Activated T-helper 2 cell treated with anti-CD3 and anti-CD28 coated beads, Interferon-gamma antibody, Interleukin-2, Interleukin-4, amounts not matched to agents 10 μg/mL and 5 μg/mL and 100 μg/mL, durations not matched to agents 14 hours and 24 hours and 36 hours (primary cell): ENCODE results near the gene GLB1L3. TPM values are rescaled to one million over a fixed set of nuclear protein-coding genes. Genes with fewer than 3 reads are reported as not detected.

Source experiments
- DNase-seq: peaks from one replicate; pipeline ENCODE4 v3.0.0; 2021; ENCODE audit warnings: low spot score
- H3K27ac Mint-ChIP-seq: one replicate; pipeline ENCODE4 v1.8.0; 2021; ENCODE audit warnings: mixed read lengths
- H3K27me3 Mint-ChIP-seq: one replicate; pipeline ENCODE4 v1.8.0; 2021; ENCODE audit warnings: low read depth, mixed read lengths
- H3K36me3 Mint-ChIP-seq: one replicate; pipeline ENCODE4 v1.8.0; 2021; ENCODE audit warnings: low read depth, mixed read lengths
- H3K4me1 Mint-ChIP-seq: one replicate; pipeline ENCODE4 v1.8.0; 2021; ENCODE audit warnings: low read depth, mixed read lengths
- H3K4me3 Mint-ChIP-seq: one replicate; pipeline ENCODE4 v1.8.0; 2021; ENCODE audit warnings: low read depth, mild to moderate bottlenecking, moderate library complexity, mixed read lengths
- H3K9me3 Mint-ChIP-seq: one replicate; pipeline ENCODE4 v1.8.0; 2021; ENCODE audit warnings: mixed read lengths
- intact Hi-C: fragments of 100-400 bp; cut with micrococcal nuclease; formaldehyde crosslinking; loops from one replicate; pipeline ENCODE4 v1.15.1; 2023
- total RNA-seq: library from RNA; stranded (reverse); gene quantifications from 2 replicates; pipeline ENCODE4 v1.2.3, GENCODE V29; 2022

GLB1L3 gene
- total RNA-seq, 1 donor from 2014 or later: 15.4 TPM

DNA sequence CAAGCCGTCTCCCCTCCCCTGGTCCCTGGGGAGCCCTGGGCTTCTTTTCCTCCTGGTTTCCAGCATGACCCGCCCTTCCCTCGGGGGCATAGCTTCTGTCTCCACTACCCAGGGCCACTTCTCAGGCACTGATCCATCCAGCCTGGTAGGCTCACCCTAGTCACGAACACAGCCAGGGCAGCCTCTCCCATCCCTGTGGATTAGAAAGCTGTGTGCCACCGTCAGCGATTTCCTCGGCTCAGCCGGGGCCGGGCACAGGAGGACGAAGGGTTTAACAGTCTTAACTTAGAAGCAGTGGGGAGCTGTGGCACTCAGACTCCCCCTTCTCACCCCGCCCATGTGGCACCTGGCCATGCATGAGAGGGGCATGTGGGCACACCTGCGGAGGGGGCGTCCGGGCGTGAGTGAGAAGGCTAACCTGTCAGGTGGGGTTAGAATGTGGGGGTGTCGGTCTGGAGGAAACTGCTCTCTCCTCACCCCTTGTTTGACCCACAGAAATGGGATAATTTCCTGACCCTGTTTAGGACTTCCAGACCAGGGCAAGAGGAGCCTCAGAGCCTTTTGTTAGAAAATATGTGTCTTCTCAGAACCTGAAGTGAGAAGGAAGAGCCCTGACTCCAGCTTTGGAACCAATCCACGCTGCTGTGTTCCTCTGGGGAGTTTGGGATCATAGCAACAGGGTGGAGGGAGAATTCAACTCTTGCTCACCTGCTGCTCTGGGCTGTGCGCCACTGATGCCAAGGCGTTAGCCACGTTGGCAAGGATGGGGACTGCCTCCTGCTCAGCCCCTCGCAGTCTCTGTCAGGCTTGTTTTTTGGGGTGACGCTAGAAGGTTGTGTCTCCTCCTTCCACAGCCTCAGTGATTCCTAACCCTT is 70.2 kb downstream of the GLB1L3 start:
- peaks cover 2% of the 10 kb centered on the region for H3K27me3 Mint-ChIP-seq
- H3K27ac Mint-ChIP-seq: no peak overlapping the region
- H3K36me3 Mint-ChIP-seq: no peaks in the 10 kb centered on the region
- H3K4me3 Mint-ChIP-seq: no peak overlapping the region
- no peaks in the 10 kb centered on the region for H3K9me3 Mint-ChIP-seq
- H3K4me1 Mint-ChIP-seq: peaks cover 13% of the 10 kb centered on the region
- intact Hi-C loops: no loop called here
- no peak for DNase-seq

DNA sequence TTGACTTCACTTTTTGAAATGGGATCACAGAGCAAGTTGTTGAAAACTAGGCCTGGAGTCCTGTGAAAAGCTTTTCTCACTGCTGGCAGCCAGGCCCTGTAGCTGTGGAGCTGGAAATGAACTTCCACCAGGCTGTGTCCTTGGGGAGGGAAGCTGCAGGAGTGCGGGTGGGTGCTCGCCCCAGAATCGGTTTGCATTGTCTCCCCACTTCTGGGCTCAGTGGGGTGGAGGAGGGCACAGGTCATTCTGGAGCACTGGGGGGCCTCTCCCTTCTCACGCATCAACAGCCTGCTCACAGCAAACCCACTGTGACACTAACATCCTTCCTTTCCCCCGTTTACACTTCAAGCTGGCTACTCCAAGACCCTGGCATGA is 70.8 kb downstream of the GLB1L3 start:
- Mint-ChIP-seq H3K27ac (no peak overlapping the region), H3K27me3 (peaks cover 2% of the 10 kb centered on the region), H3K4me1 (peaks cover 13% of the 10 kb centered on the region), H3K36me3 (no peaks in the 10 kb centered on the region), H3K9me3 (no peaks in the 10 kb centered on the region), H3K4me3 (no peak overlapping the region)
- intact Hi-C loops: no loop called here
- DNase-seq: no peak

DNA sequence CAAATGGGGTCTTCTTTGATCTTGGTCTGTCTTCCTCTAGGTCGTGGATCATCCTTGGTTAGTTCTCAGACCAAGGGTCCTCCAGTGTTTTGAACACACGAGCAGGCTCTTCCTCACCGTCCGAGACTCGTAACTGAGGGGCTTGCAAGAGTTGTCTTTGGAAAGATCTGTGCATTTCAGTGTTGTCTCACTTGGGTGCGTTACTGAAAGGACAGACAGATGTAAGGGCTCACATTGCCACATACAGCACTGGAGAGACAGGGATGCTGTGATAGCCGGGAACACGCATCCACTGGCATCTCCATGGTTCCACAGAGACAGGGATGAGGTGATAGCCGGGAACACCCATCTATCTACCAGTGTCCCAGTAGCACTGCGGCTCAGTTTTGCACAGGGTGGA is 71.3 kb downstream of the GLB1L3 start:
- Mint-ChIP-seq H3K27ac (no peak overlapping the region), H3K27me3 (peaks cover 2% of the 10 kb centered on the region), H3K4me1 (peaks cover 14% of the 10 kb centered on the region), H3K36me3 (no peaks in the 10 kb centered on the region), H3K9me3 (no peaks in the 10 kb centered on the region), H3K4me3 (no peak overlapping the region)
- no peak for DNase-seq
- intact Hi-C loops: no loop called here

DNA sequence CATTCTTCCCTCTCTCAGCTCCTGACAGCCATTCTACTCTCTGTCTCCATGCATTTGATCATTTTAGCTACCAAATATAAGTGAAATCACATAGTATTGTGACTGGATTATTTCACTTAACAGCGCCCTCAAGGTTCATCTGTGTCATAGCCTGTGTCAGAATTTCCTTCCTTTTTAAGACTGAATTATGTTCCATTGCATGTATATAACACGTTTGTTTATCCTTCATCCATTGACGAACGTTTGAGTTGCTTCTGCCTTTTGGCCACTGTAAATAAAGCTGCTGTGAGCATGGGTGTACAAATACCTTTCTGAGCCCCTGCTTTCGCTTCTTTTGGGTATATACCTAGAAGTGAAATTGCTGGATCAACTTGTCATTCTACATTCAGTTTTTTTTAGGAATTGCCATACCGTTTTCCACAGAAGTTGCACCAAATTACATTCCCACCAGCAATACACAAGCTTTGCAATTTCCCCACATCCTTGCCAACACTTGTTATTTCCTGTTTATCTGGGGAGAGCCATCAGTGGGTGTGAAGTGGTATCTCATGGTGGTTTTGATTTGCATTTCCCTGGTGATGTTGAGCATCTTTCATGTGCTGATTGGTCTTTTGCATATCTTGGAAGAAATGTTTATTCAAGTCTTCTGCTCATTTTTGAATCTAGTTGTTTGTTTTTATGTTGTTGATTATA is 73.1 kb downstream of the GLB1L3 start:
- intact Hi-C loops: no loop called here
- peaks cover 14% of the 10 kb centered on the region for H3K4me1 Mint-ChIP-seq
- H3K9me3 Mint-ChIP-seq: no peaks in the 10 kb centered on the region
- H3K27me3 Mint-ChIP-seq: peaks cover 7% of the 10 kb centered on the region
- no peak for DNase-seq
- H3K4me3 Mint-ChIP-seq: no peak overlapping the region
- peak overlapping the region; percentile 24 for H3K27ac Mint-ChIP-seq
- no peaks in the 10 kb centered on the region for H3K36me3 Mint-ChIP-seq

DNA sequence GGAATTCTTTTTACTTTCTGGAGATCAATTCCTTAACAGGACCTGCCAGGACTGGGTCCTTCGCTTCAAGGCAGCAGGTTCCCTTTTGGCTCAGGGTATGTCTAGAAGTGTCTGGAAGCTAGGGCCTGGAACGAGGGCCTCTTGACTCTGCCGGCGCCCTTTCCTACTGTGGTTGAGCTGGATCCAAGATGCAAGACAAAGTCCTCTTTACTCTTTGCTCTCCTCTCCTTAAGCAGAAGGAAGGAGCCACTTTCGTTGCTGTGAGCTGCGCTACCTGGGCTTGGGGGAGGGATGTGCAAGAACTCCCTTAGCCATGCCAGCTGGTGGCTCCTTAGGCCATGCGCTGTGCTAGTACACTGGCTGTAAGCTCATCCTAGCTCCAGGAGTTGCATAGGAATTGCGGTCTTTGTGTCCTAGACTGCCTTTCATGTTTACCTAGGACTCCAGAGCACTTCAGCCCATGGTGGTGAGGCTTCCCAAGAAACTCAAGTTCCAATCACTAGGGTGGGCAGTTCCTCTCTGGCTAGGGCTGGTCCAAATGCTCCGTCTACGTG is 73.7 kb downstream of the GLB1L3 start:
- Mint-ChIP-seq H3K27me3 (peaks cover 9% of the 10 kb centered on the region), H3K9me3 (no peaks in the 10 kb centered on the region), H3K4me3 (no peak overlapping the region), H3K36me3 (no peaks in the 10 kb centered on the region), H3K4me1 (peaks cover 14% of the 10 kb centered on the region), H3K27ac (peak overlapping the region; percentile 24)
- no peak for DNase-seq
- intact Hi-C loops: no loop called here

DNA sequence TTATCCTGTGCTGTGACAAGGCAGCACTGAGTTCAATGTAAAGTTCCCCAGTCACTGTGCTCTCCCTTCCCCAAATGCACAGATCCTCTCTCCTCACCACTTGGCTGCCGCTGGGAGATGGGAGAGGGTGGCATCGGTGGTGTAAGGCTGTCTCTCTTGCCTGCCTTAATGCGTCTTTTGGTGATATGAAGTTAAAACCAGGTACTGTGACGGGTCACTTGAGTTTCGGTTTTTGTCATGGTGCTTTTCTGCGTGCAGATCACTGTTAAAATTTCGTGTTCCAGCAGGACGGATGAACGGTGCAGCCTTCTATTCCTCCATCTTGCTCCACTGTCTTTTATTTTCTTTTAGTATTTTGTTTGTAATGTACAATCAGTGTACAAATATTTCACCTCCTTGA is 74.2 kb downstream of the GLB1L3 start:
- Mint-ChIP-seq H3K36me3 (no peaks in the 10 kb centered on the region), H3K4me1 (peaks cover 14% of the 10 kb centered on the region), H3K27me3 (peaks cover 12% of the 10 kb centered on the region), H3K9me3 (no peaks in the 10 kb centered on the region), H3K27ac (no peak overlapping the region), H3K4me3 (no peak overlapping the region)
- DNase-seq: no peak
- intact Hi-C loops: no loop called here

DNA sequence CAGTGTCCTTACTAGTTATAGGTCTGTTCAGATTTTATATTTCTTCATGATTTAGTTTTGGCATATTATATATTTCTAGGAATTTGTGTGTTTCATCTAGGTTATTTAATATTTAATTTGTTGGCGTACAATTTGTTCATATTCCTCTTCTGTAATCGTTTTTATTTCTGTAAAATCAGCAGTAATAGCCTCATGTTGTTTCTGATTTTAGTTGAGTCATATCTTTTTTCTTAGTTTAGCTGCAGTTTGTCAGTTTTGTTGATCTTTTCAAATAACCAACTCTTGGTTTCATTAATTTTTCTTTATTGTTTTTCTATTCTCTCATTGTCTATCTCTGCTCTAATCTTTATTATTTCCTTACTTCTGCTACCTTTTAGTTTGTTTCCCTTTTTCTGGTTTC is 75.9 kb downstream of the GLB1L3 start:
- Mint-ChIP-seq H3K4me1 (peaks cover 14% of the 10 kb centered on the region), H3K36me3 (no peaks in the 10 kb centered on the region), H3K9me3 (no peaks in the 10 kb centered on the region), H3K4me3 (no peak overlapping the region), H3K27me3 (peaks cover 14% of the 10 kb centered on the region), H3K27ac (no peak overlapping the region)
- no peak for DNase-seq
- intact Hi-C loops: no loop called here

DNA sequence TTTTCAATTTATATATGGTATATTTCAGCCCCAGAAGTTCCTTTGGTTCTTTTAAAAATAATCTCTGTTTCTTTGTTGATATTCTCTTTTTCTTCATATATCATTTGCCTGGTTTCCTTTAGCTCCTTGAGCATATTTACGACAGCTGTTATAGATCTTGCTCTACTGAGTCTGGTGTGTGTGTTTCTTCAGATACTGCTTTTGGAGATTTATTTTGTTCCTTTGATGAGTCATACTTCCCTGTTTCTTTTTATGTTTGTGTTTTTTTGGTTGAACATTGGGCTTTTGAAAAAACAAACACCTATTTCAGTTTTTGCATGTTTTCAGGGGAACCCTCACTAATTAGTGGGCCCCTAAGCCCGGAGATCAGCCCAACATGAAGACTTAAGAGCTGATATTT is 79.0 kb downstream of the GLB1L3 start:
- Mint-ChIP-seq H3K27ac (no peak overlapping the region), H3K4me3 (no peak overlapping the region), H3K27me3 (peaks cover 14% of the 10 kb centered on the region), H3K4me1 (peaks cover 7% of the 10 kb centered on the region), H3K9me3 (no peaks in the 10 kb centered on the region), H3K36me3 (no peaks in the 10 kb centered on the region)
- no peak for DNase-seq
- intact Hi-C loops: no loop called here

DNA sequence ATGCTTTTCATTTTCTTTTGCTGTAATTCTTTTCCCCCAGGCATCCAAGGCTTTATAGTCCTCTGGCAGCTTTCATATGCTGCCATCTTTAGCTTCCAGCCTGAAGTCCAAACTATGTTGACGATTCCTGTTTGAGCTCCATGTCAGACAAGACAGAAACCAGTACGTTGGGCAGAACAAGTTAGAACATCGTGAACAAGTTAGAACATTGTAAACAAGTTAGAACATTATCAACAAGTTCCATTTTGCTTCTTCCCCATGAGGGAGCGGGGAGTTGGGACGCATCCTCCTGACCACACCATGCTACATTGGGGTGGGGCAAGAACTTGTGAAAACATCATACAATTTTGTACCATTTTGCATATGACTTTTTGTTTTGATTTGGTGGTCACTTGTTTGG is 79.5 kb downstream of the GLB1L3 start:
- Mint-ChIP-seq H3K4me3 (no peak overlapping the region), H3K4me1 (peaks cover 6% of the 10 kb centered on the region), H3K27me3 (peaks cover 11% of the 10 kb centered on the region), H3K27ac (no peak overlapping the region), H3K36me3 (no peaks in the 10 kb centered on the region), H3K9me3 (no peaks in the 10 kb centered on the region)
- no peak for DNase-seq
- intact Hi-C loops: no loop called here

DNA sequence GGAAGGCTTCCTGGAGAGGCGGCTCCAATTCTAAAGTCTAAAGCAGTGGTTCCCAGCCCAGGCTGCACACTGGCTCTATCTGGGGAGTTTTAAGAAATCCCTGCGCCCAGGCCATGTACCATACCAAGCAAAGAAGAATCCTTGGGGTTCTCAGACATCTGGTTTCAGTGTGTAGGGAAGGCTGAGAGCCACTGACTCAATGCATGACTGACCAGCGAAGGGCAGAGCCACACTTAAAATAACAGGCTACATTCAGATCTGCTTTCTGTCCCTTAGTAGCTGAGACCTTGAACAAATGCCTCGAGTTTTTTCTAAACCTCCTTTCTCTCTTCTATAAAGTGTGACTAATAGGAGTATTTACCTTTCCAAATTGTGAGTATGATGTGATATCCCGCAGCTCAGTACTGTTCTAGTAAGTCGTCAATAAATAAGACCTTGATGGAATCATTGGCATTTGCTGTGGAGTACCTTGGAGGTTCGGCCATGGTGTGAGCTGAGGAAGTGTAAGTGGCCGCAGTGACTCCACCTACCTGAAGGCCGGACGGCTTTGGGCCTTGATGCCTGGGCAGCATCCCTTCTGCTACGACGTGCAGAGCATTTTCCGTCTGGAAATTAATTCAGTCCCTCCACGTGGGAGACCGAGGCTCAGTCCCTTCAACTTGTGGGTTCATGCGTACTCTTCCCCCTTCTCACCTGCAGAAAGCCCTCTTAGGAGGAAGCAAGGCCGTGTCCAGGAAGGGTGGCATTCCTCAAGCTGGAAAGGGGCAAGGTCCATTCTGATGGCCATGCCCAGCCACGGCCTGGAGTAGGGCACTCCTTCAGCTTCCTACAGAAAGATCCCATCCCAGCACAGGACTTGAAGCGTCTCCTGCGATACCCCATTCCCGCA is 80.7 kb downstream of the GLB1L3 start:
- Mint-ChIP-seq H3K27me3 (peaks cover 13% of the 10 kb centered on the region), H3K9me3 (no peaks in the 10 kb centered on the region), H3K4me1 (peaks cover 13% of the 10 kb centered on the region), H3K4me3 (no peak overlapping the region), H3K36me3 (no peaks in the 10 kb centered on the region), H3K27ac (no peak overlapping the region)
- intact Hi-C loops: no loop called here
- DNase-seq: no peak

DNA sequence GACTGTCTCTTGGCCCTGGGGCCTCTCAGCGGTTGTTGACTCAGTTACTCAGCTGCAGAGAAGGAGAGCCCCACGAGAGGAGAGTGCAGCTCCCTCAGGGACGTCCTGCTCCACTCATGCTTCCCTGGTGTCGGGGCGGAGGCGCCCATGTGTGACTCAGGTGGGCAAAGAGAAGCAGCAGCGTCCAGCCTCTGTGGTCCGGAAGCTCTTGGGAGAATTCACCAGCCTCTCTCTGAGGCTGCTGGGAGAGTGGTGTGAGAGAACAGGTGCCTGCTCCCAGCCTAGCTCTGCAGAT is 81.3 kb downstream of the GLB1L3 start:
- DNase-seq: no peak
- intact Hi-C loops: no loop called here
- no peaks in the 10 kb centered on the region for H3K9me3 Mint-ChIP-seq
- H3K36me3 Mint-ChIP-seq: no peaks in the 10 kb centered on the region
- peaks cover 15% of the 10 kb centered on the region for H3K27me3 Mint-ChIP-seq
- H3K27ac Mint-ChIP-seq: no peak overlapping the region
- H3K4me1 Mint-ChIP-seq: peaks cover 13% of the 10 kb centered on the region
- H3K4me3 Mint-ChIP-seq: no peak overlapping the region

DNA sequence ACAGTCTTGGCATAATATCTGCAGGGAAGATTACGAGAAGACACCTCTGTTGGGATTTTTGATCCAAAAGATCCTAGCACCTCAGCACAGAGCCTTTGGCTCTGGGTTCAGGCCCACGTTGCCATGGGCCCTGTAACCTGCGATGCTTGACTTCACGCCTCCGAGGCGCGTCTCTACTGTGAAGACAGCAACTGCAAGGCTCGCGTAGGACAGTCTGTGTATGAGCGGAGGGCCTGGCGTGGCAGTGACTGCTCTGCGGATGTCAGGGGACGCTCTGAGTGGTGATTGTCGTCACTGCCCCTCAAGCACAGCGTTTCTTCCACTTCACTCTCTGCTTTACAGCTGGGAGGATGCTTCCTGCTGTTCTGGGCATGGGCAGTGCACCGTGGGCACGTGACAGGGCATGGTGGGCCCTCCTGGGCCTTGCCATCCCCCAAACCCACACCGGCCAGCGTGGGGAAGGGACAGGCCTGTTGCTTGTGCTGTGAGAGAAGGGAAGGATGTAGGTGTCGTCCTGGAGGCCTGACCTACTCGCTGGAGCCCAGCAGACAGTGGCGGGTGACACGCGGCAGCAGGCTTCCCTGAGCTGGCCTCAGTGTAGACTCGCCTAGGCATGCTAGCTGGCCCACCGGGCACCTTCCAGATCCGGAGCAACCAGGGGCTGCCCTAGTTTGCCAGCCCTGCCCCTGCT is 82.1 kb downstream of the GLB1L3 start:
- no peaks in the 10 kb centered on the region for H3K9me3 Mint-ChIP-seq
- H3K4me3 Mint-ChIP-seq: no peak overlapping the region
- H3K4me1 Mint-ChIP-seq: peaks cover 13% of the 10 kb centered on the region
- DNase-seq: no peak
- no peaks in the 10 kb centered on the region for H3K36me3 Mint-ChIP-seq
- H3K27me3 Mint-ChIP-seq: peaks cover 14% of the 10 kb centered on the region
- no peak overlapping the region for H3K27ac Mint-ChIP-seq
- intact Hi-C loops: no loop called here
